ENCODE measurements around the gene BCL2L11. TPM values are rescaled to one million over a fixed set of nuclear protein-coding genes. Genes with fewer than 3 reads are reported as not detected.
A peak's percentile ranks its signal among the peaks of the same experiment; 100 is the strongest.

The BCL2L11 gene
- total and polyA plus RNA-seq, 9 of the 15 experiments (the other 6 are each of a cell fraction or from before 2014, with no cell fraction given): 2.2 to 18.8 (median 5.0) TPM

GRCh38 chr2:111120253-111121027 lies at the start of gene BCL2L11 (continued):
- no peak for TF ChIP-seq FOXJ2 (tag; IDR thresholded peaks at IDR 0.05)
- TF ChIP-seq NKRF (IDR thresholded peaks at IDR 0.05; ENCODE audit: borderline replicate concordance): no peak
- no peak; the same call in 1 of the 2 replicates for TF ChIP-seq GTF2F1 (IDR thresholded peaks at IDR 0.05; ENCODE audit: low read depth, low read length)
- TF ChIP-seq TCF7L2 (IDR thresholded peaks at IDR 0.05; ENCODE audit: low read depth, low read length): no peak
- TF ChIP-seq PML (IDR thresholded peaks at IDR 0.05; ENCODE audit: low read length): no peak
- TF ChIP-seq SP2 (IDR thresholded peaks at IDR 0.05; ENCODE audit: extremely low read depth, low read depth, low read length, poor library complexity, severe bottlenecking): no peak
- no peak for TF ChIP-seq TCF3 (CRISPR knock-in tag; IDR thresholded peaks at IDR 0.05)
- no peak for TF ChIP-seq ZNF140 (CRISPR knock-in tag; IDR thresholded peaks at IDR 0.05)
- TF ChIP-seq SREBF2 (CRISPR knock-in tag; IDR thresholded peaks at IDR 0.05): no peak
- no peak for TF ChIP-seq NCOA2 (IDR thresholded peaks at IDR 0.05; ENCODE audit: partially characterized antibody in 2 of 2)
- no peak for TF ChIP-seq CBX8 (IDR thresholded peaks at IDR 0.05; ENCODE audit: borderline replicate concordance, extremely low read depth, low read depth, low read length, poor library complexity, severe bottlenecking)
- no peak for TF ChIP-seq MTA1 (IDR thresholded peaks at IDR 0.05; ENCODE audit: borderline replicate concordance)
- TF ChIP-seq RUNX1 (IDR thresholded peaks at IDR 0.05; ENCODE audit: low read depth): no peak
- peak; percentile 47 for TF ChIP-seq HNRNPK (IDR thresholded peaks at IDR 0.05; ENCODE audit: low read depth, low read length, poor library complexity, severe bottlenecking)
- TF ChIP-seq CTCFL (IDR thresholded peaks at IDR 0.05; ENCODE audit: borderline replicate concordance, insufficient read depth, low read depth, low read length, poor library complexity, severe bottlenecking): peak; percentile 55
- TF ChIP-seq STAT5A (IDR thresholded peaks at IDR 0.05; ENCODE audit: borderline replicate concordance, low read length): no peak
- no peak for TF ChIP-seq TCF7 (IDR thresholded peaks at IDR 0.05; ENCODE audit: borderline replicate concordance)
- no peak for TF ChIP-seq ATF6 (CRISPR knock-in tag; IDR thresholded peaks at IDR 0.05)
